GM23338 (cell line): ENCODE measurements around the gene ANO10. TPM values are rescaled to one million over a fixed set of nuclear protein-coding genes. Genes with fewer than 3 reads are reported as not detected.
"Not testable (repeated sequence)": the region's sequence is repeated elsewhere in the genome, so short reads cannot be mapped to it uniquely, and the experiment has no call there.

Experiments used
- ATAC-seq: fragments of 200-7000 bp; cut with Tn5 transposase; 3 replicates; pipeline ENCODE4 v1.9.1; 2020
- DNase-seq: peaks from one replicate; pipeline ENCODE4 v3.0.0-alpha.2; 2015; ENCODE audit warnings: low spot score
- H2AFZ ChIP-seq: fragments of 200-600 bp; sonication (generic); 2 replicates; pipeline ENCODE4 v1.8.0; 2016; ENCODE audit warnings: antibody characterized with exemption, mild to moderate bottlenecking, moderate library complexity
- H3F3A ChIP-seq: fragments of 200-600 bp; sonication (generic); replicated peaks from 2 replicates; pipeline ENCODE4 v1.8.0; 2017; ENCODE audit warnings: antibody characterized with exemption, mixed run types, low read depth
- H3K27ac ChIP-seq: fragments of 200-600 bp; sonication (generic); 2 replicates; pipeline ENCODE4 v1.6.1; 2016; ENCODE audit warnings: low read depth
- H3K27me3 ChIP-seq: fragments of 200-600 bp; sonication (generic); 2 replicates; pipeline ENCODE4 v1.8.0; 2016; ENCODE audit warnings: mild to moderate bottlenecking, mixed run types, moderate library complexity; ENCODE audit not compliant: insufficient read depth
- H3K36me3 ChIP-seq: fragments of 200-600 bp; sonication (generic); 2 replicates; pipeline ENCODE4 v1.8.0; 2016; ENCODE audit warnings: mild to moderate bottlenecking; ENCODE audit not compliant: insufficient read depth
- H3K4me1 ChIP-seq: fragments of 200-600 bp; sonication (generic); 2 replicates; pipeline ENCODE4 v1.8.0; 2016; ENCODE audit warnings: mild to moderate bottlenecking, moderate library complexity; ENCODE audit not compliant: insufficient read depth
- H3K4me2 ChIP-seq: fragments of 200-600 bp; sonication (generic); 2 replicates; pipeline ENCODE4 v1.7.1; 2017; ENCODE audit warnings: mixed run types
- H3K4me3 ChIP-seq: fragments of 200-600 bp; sonication (generic); 2 replicates; pipeline ENCODE4 v1.6.1; 2016; ENCODE audit warnings: mixed run types
- H3K79me2 ChIP-seq: fragments of 200-600 bp; sonication (generic); replicated peaks from 2 replicates; pipeline ENCODE4 v1.8.0; 2017; ENCODE audit warnings: mild to moderate bottlenecking; ENCODE audit not compliant: insufficient read depth
- H3K9me2 ChIP-seq: fragments of 200-600 bp; sonication (generic); 2 replicates; pipeline ENCODE4 v1.8.0; 2017; ENCODE audit not compliant: insufficient read depth
- H4K20me1 ChIP-seq: fragments of 200-600 bp; sonication (generic); replicated peaks from 2 replicates; pipeline ENCODE4 v1.8.0; 2017; ENCODE audit warnings: mild to moderate bottlenecking; ENCODE audit not compliant: insufficient read depth
- H3K27ac Mint-ChIP-seq: 2 replicates; pipeline ENCODE4 v1.8.0; 2020; ENCODE audit warnings: inconsistent platforms, mild to moderate bottlenecking, moderate library complexity, mixed read lengths
- H3K27me3 Mint-ChIP-seq: 3 replicates; pipeline ENCODE4 v1.8.0; 2022; ENCODE audit warnings: low read depth, mild to moderate bottlenecking, moderate library complexity, mixed read lengths, inconsistent platforms; ENCODE audit not compliant: insufficient read depth, poor library complexity
- H3K36me3 Mint-ChIP-seq: 3 replicates; pipeline ENCODE4 v1.8.0; 2021; ENCODE audit warnings: low read depth, mild to moderate bottlenecking, inconsistent platforms, moderate library complexity, mixed read lengths
- H3K4me1 Mint-ChIP-seq: 3 replicates; pipeline ENCODE4 v1.8.0; 2020; ENCODE audit warnings: mild to moderate bottlenecking, inconsistent platforms, mixed read lengths
- H3K4me3 Mint-ChIP-seq: 3 replicates; pipeline ENCODE4 v1.8.0; 2021; ENCODE audit warnings: moderate library complexity, mild to moderate bottlenecking, inconsistent platforms, mixed read lengths
- H3K9me3 Mint-ChIP-seq: 3 replicates; pipeline ENCODE4 v1.8.0; 2020; ENCODE audit warnings: moderate library complexity, mild to moderate bottlenecking, inconsistent platforms, mixed read lengths
- CREB1 ChIP-seq: fragments of 250-450 bp; sonication (Bioruptor Pico); IDR thresholded peaks from 2 replicates; pipeline ENCODE4 v1.5.0; 2020; ENCODE audit warnings: low read depth, mild to moderate bottlenecking, moderate library complexity
- EZH2phosphoT487 ChIP-seq: fragments of 200-600 bp; sonication (generic); IDR thresholded peaks from one replicate; pipeline ENCODE4 v1.8.1; 2018; ENCODE audit warnings: antibody characterized with exemption; ENCODE audit not compliant: unreplicated experiment
- REST ChIP-seq: IDR thresholded peaks from one replicate; pipeline ENCODE4 v1.6.1; 2018; ENCODE audit warnings: antibody characterized with exemption; ENCODE audit not compliant: unreplicated experiment
- STAT1 ChIP-seq: IDR thresholded peaks from one replicate; pipeline ENCODE4 v1.6.1; 2016; ENCODE audit warnings: antibody characterized with exemption; ENCODE audit not compliant: unreplicated experiment
- ZNF331 ChIP-seq: fragments of 250-450 bp; sonication (Bioruptor Pico); IDR thresholded peaks from 2 replicates; pipeline ENCODE4 v1.5.0; 2020; ENCODE audit warnings: low read depth, mild to moderate bottlenecking, moderate library complexity
- ZNF462 ChIP-seq: fragments of 250-450 bp; sonication (Bioruptor Pico); IDR thresholded peaks from 2 replicates; pipeline ENCODE4 v1.5.0; 2020; ENCODE audit warnings: mild to moderate bottlenecking, moderate library complexity
- polyA plus RNA-seq: library from polyadenylated mRNA; unstranded; fragments of >200 nt; fragmentation: Nextera tagmentation; extraction: Ambion mirVana; gene quantifications from 2 replicates; pipeline ENCODE4 v1.2.1, GENCODE V29; 2016
- total RNA-seq: library from RNA; depleted of rRNA; stranded (reverse); fragments of >200 nt; shearing (Covaris generic); gene quantifications from 2 replicates; pipeline ENCODE4 v1.2.3, GENCODE V29; 2014

Gene ANO10
- total and polyA plus RNA-seq, 2 experiments from 2014 or later = 29.2 to 48.1 TPM

GRCh38 chr3:43518515-43518914, 103.3 kb downstream of the ANO10 start:
- DNase-seq, H3K27ac ChIP-seq, H3F3A ChIP-seq, H3K4me1 Mint-ChIP-seq, ATAC-seq, H3K4me3 Mint-ChIP-seq, H3K4me3 ChIP-seq, H3K4me1 ChIP-seq, H3K27ac Mint-ChIP-seq, H3K36me3 ChIP-seq, H3K4me2 ChIP-seq, H3K27me3 Mint-ChIP-seq, H3K27me3 ChIP-seq, H3K9me2 ChIP-seq, H3K79me2 ChIP-seq, H2AFZ ChIP-seq, H4K20me1 ChIP-seq: not testable (repeated sequence)
- H3K9me3 Mint-ChIP-seq = peaks cover 16% of the 10 kb centered on the region
- peaks cover 31% of the 10 kb centered on the region for H3K36me3 Mint-ChIP-seq

GRCh38 chr3:43515970-43516635, 105.7 kb downstream of the ANO10 start:
- H3K36me3 Mint-ChIP-seq = peaks cover 27% of the 10 kb centered on the region
- H3K27ac Mint-ChIP-seq = no peak overlapping the region
- no peaks in the 10 kb centered on the region for H3K4me1 Mint-ChIP-seq
- no peak for DNase-seq
- no peak for TF ChIP-seq ZNF331 (CRISPR knock-in tag)
- no peak for TF ChIP-seq CREB1 (CRISPR knock-in tag)
- no peak for TF ChIP-seq EZH2phosphoT487
- TF ChIP-seq ZNF462 (CRISPR knock-in tag) = no peak
- TF ChIP-seq REST = no peak
- TF ChIP-seq STAT1 = no peak
- Histone ChIP-seq H3K4me2 (no peak overlapping the region), H3K36me3 (peaks cover 10% of the 10 kb centered on the region; the same call in 1 of the 2 replicates), H3F3A (no peaks in the 10 kb centered on the region), H2AFZ (no peak overlapping the region), H3K27ac (no peak overlapping the region), H4K20me1 (no peaks in the 10 kb centered on the region), H3K27me3 (no peaks in the 10 kb centered on the region), H3K9me2 (no peaks in the 10 kb centered on the region), H3K79me2 (no peaks in the 10 kb centered on the region), H3K4me3 (no peak overlapping the region), H3K4me1 (no peaks in the 10 kb centered on the region)
- no peak for ATAC-seq
- peaks cover 16% of the 10 kb centered on the region for H3K9me3 Mint-ChIP-seq
- H3K27me3 Mint-ChIP-seq = peaks cover 2% of the 10 kb centered on the region
- H3K4me3 Mint-ChIP-seq = no peak overlapping the region
